Stomach (tissue), 9 donors: ENCODE data around the gene PSMD14. TPM values are rescaled to one million over a fixed set of nuclear protein-coding genes. Genes with fewer than 3 reads are reported as not detected.
"Not testable (repeated sequence)": the region's sequence is repeated elsewhere in the genome, so short reads cannot be mapped to it uniquely, and the experiment has no call there.

Source experiments
- DNase-seq, 2 donors: peaks; one replicate each; pipeline versions ENCODE4 v3.0.0 to v3.0.0-alpha.2; 2013 to 2019
- H3K27ac ChIP-seq, 5 donors: fragments of 200-600 bp in 4 of 5; sonication (generic) in 4 of 5; one replicate each; pipeline ENCODE4 v1.5.1; 2013 to 2019; ENCODE audit warnings: mild to moderate bottlenecking in 1 of 5, moderate library complexity in 1 of 5
- H3K27me3 ChIP-seq, 3 donors: fragments of 200-600 bp; sonication (generic); one replicate each; pipeline ENCODE4 v1.5.1; 2017 to 2019; ENCODE audit warnings: mixed run types in 1 of 3
- H3K36me3 ChIP-seq, 4 donors: fragments of 200-600 bp; sonication (generic); 1 replicate in 3 of 4; 2 replicates in 1 of 4; pipeline ENCODE4 v1.5.1; 2016 to 2019
- H3K4me1 ChIP-seq, 4 donors: fragments of 200-600 bp; sonication (generic); one replicate each; pipeline ENCODE4 v1.5.1; 2016 to 2019
- H3K4me3 ChIP-seq, 4 donors: fragments of 200-600 bp; sonication (generic) in 3 of 4; one replicate each; pipeline ENCODE4 v1.5.1; 2016 to 2019; ENCODE audit warnings: mild to moderate bottlenecking in 1 of 4
- H3K9me3 ChIP-seq, 4 donors: fragments of 200-600 bp; sonication (generic); one replicate each; pipeline ENCODE4 v1.5.1; 2016 to 2019
- CTCF ChIP-seq, 7 experiments: fragments of 450-650 bp in 4 of 7; fragments of 200-600 bp in 3 of 7; sonication (generic) in 3 of 7; IDR thresholded peaks; one replicate each; pipeline ENCODE4 v1.5.1; 2016 to 2019; ENCODE audit warnings: antibody characterized with exemption in 7 of 7, control low read depth in 2 of 7, mild to moderate bottlenecking in 1 of 7
- EP300 ChIP-seq: sonication (generic); formaldehyde crosslinking; IDR thresholded peaks from one replicate; pipeline ENCODE4 v1.6.1; 2017; ENCODE audit warnings: antibody characterized with exemption
- POLR2A ChIP-seq, 4 donors: fragments of 450-650 bp; IDR thresholded peaks; one replicate each; pipeline ENCODE4 v1.6.1; 2016; ENCODE audit warnings: antibody characterized with exemption in 4 of 4, control low read depth in 2 of 4, mild to moderate bottlenecking in 1 of 4, moderate library complexity in 1 of 4
- POLR2AphosphoS5 ChIP-seq, 3 donors: sonication (generic); formaldehyde crosslinking; IDR thresholded peaks; one replicate each; pipeline ENCODE4 v1.6.1; 2016; ENCODE audit warnings: antibody characterized with exemption in 3 of 3
- WGBS, 5 donors: extraction: QIAGEN DNeasy Blood & Tissue Kit in 3 of 5; methylation state at CpG; one replicate each; pipeline versions ENCODE4 v1.1.5 to v1.1.7; 2013 to 2018; 5-methylcytosine and 5-hydroxymethylcytosine counted together
- intact Hi-C: fragments of 100-400 bp; cut with DNase I; formaldehyde crosslinking; loops from one replicate; pipeline ENCODE4 v1.15.1; 2023; ENCODE audit warnings: low total_unique reads
- polyA plus RNA-seq, 3 donors: library from polyadenylated mRNA; stranded (reverse); fragments of 200-250 nt; gene quantifications; one replicate each; pipeline ENCODE4 v1.2.3, GENCODE V29; 2013
- total RNA-seq, 5 donors: library from RNA; depleted of rRNA; stranded (reverse); fragments of >200 nt; gene quantifications; one replicate each; pipeline versions ENCODE4 v1.1.0 to v1.2.3, GENCODE V29; 2014 to 2016
- donor health status: healthy with polysubstance abuse.
- donor health status: Bipolar disorder and iron deficiency.
- donor health status: healthy.

The PSMD14 gene
- total and polyA plus RNA-seq, 8 donors, result 2.9 to 47.2 (median 24.8) TPM

GRCh38 chr2:161355983-161356382 is 47.8 kb downstream of the PSMD14 start:
- Histone ChIP-seq H3K27ac (no peak overlapping the region), H3K9me3 (peaks cover 0 to 4% (median 0%) of the 10 kb centered on the region in 4 donors), H3K4me1 (peaks cover 0 to 14% (median 4%) of the 10 kb centered on the region in 4 donors), H3K36me3 (no peaks in the 10 kb centered on the region), H3K27me3 (no peaks in the 10 kb centered on the region), H3K4me3 (no peak overlapping the region)
- intact Hi-C loops, result no loop called here
- TF ChIP-seq POLR2AphosphoS5 (IDR thresholded peaks at IDR 0.05) (no peak), CTCF (IDR thresholded peaks at IDR 0.05) (no peak), EP300 (no peak), POLR2A (IDR thresholded peaks at IDR 0.05) (no peak)
- 21 to 32% (median 25%) methylated on average over 2 of the region's 2 CpGs for WGBS, 5 donors
- no peak for DNase-seq

GRCh38 chr2:161357097-161357496 is 48.9 kb downstream of the PSMD14 start:
- H3K36me3 ChIP-seq, result no peaks in the 10 kb centered on the region
- TF ChIP-seq CTCF (IDR thresholded peaks at IDR 0.05) (no peak), POLR2AphosphoS5 (IDR thresholded peaks at IDR 0.05) (no peak), EP300 (no peak), POLR2A (IDR thresholded peaks at IDR 0.05) (no peak)
- intact Hi-C loops, result no loop called here
- DNase-seq, result no peak
- H3K27ac ChIP-seq, result no peak overlapping the region
- no peak overlapping the region for H3K4me3 ChIP-seq
- peaks cover 0 to 10% (median 2%) of the 10 kb centered on the region in 4 donors for H3K9me3 ChIP-seq
- H3K4me1 ChIP-seq, result peaks cover 0 to 14% (median 4%) of the 10 kb centered on the region in 4 donors
- H3K27me3 ChIP-seq, result no peaks in the 10 kb centered on the region

GRCh38 chr2:161358838-161359237 is 50.6 kb downstream of the PSMD14 start:
- Histone ChIP-seq H3K4me3 (no peak overlapping the region), H3K27me3 (no peaks in the 10 kb centered on the region), H3K9me3 (peaks cover 0 to 22% (median 8%) of the 10 kb centered on the region in 4 donors), H3K4me1 (peaks cover 0 to 1% (median under 1%) of the 10 kb centered on the region in 4 donors), H3K27ac (no peak overlapping the region), H3K36me3 (no peaks in the 10 kb centered on the region)
- intact Hi-C loops, result no loop called here
- no peak for TF ChIP-seq CTCF (IDR thresholded peaks at IDR 0.05)
- TF ChIP-seq EP300, result no peak
- TF ChIP-seq POLR2A (IDR thresholded peaks at IDR 0.05), result no peak
- TF ChIP-seq POLR2AphosphoS5 (IDR thresholded peaks at IDR 0.05), result no peak
- 76 to 88% (median 81%) methylated on average over 3 of the region's 3 CpGs for WGBS, 5 donors
- no peak for DNase-seq

GRCh38 chr2:161360095-161360654 is 52.0 kb downstream of the PSMD14 start:
- WGBS, 5 donors, result 94 to 98% (median 97%) methylated on average over 8 of the region's 8 CpGs
- H3K27ac ChIP-seq, DNase-seq, H3K4me1 ChIP-seq, H3K4me3 ChIP-seq, H3K36me3 ChIP-seq, intact Hi-C loops, H3K27me3 ChIP-seq: not testable (repeated sequence)
- H3K9me3 ChIP-seq, result peaks cover 0 to 22% (median 8%) of the 10 kb centered on the region in 4 donors

- Histone ChIP-seq H3K27me3 (no peaks in the 10 kb centered on the region), H3K36me3 (peaks cover 0 to 4% (median 0%) of the 10 kb centered on the region in 4 donors), H3K4me1 (no peaks in the 10 kb centered on the region), H3K4me3 (no peak overlapping the region), H3K27ac (no peak overlapping the region), H3K9me3 (peaks cover 0 to 22% (median 8%) of the 10 kb centered on the region in 4 donors)
- intact Hi-C loops, result no loop called here
- no peak for TF ChIP-seq POLR2AphosphoS5 (IDR thresholded peaks at IDR 0.05)
- TF ChIP-seq CTCF (IDR thresholded peaks at IDR 0.05), result no peak
- no peak for TF ChIP-seq POLR2A (IDR thresholded peaks at IDR 0.05)
- no peak for TF ChIP-seq EP300
- WGBS, 5 donors, result 93 to 98% (median 96%) methylated on average over 2 of the region's 2 CpGs
- no peak for DNase-seq
These were observed 54.4 kb downstream of the PSMD14 start for GRCh38 chr2:161362568-161363166.
